ENCODE data around the gene NGEF.

The NGEF gene

GRCh38 chr2:232892843-232893242 is 120.2 kb downstream of the NGEF start:
- H3K4me3 ChIP-seq (ENCODE audit: low read depth, low read length): no peak overlapping the region
- TF ChIP-seq CTCF (IDR thresholded peaks at IDR 0.05; ENCODE audit: borderline replicate concordance, insufficient read depth, low read depth, low read length): no peak

- no peak overlapping the region for H3K4me3 ChIP-seq (ENCODE audit: low read depth, low read length)
- no peak for TF ChIP-seq CTCF (IDR thresholded peaks at IDR 0.05; ENCODE audit: borderline replicate concordance, insufficient read depth, low read depth, low read length)
These were observed 120.8 kb downstream of the NGEF start for GRCh38 chr2:232892221-232892620.

- TF ChIP-seq CTCF (IDR thresholded peaks at IDR 0.05; ENCODE audit: borderline replicate concordance, insufficient read depth, low read depth, low read length): no peak
- no peak overlapping the region for H3K4me3 ChIP-seq (ENCODE audit: low read depth, low read length)
These were observed 121.4 kb downstream of the NGEF start for GRCh38 chr2:232891621-232892071.

- no peak for TF ChIP-seq CTCF (IDR thresholded peaks at IDR 0.05; ENCODE audit: borderline replicate concordance, insufficient read depth, low read depth, low read length)
- no peak overlapping the region for H3K4me3 ChIP-seq (ENCODE audit: low read depth, low read length)
These were observed 122.0 kb downstream of the NGEF start for GRCh38 chr2:232890896-232891601.

- TF ChIP-seq CTCF (IDR thresholded peaks at IDR 0.05; ENCODE audit: borderline replicate concordance, insufficient read depth, low read depth, low read length): no peak
- no peak overlapping the region for H3K4me3 ChIP-seq (ENCODE audit: low read depth, low read length)
These were observed 122.5 kb downstream of the NGEF start for GRCh38 chr2:232890536-232890895.

GRCh38 chr2:232889876-232890401 is 123.1 kb downstream of the NGEF start:
- TF ChIP-seq CTCF (IDR thresholded peaks at IDR 0.05; ENCODE audit: borderline replicate concordance, insufficient read depth, low read depth, low read length): no peak

More at GRCh38 chr2:232889876-232890401, 123.1 kb downstream of the NGEF start:
- H3K4me3 ChIP-seq (ENCODE audit: low read depth, low read length): no peak overlapping the region
